WTC11 (cell line): Measurements from ENCODE around the gene NECTIN4. TPM values are rescaled to one million over a fixed set of nuclear protein-coding genes. Genes with fewer than 3 reads are reported as not detected.

Source experiments
- ATAC-seq: fragments of 200-7000 bp; cut with Tn5 transposase; 2 replicates; pipeline ENCODE4 v1.10.0; 2021; ENCODE audit warnings: mild to moderate bottlenecking, moderate library complexity
- CTCF ChIA-PET: fragments of 300-600 bp; sonication (Branson Sonifier 250); formaldehyde crosslinking; loops from one replicate; lab custom pipeline; 2021; ENCODE audit warnings: antibody characterized with exemption; lab: Charles Lee
- POLR2A ChIA-PET: fragments of 350-600 bp; sonication (Branson Sonifier 250); formaldehyde crosslinking; loops from one replicate; lab custom pipeline; 2021; ENCODE audit warnings: antibody characterized with exemption; lab: Charles Lee
- DNase-seq: peaks from one replicate; pipeline ENCODE4 v3.0.0; 2021; ENCODE audit warnings: low spot score
- H3K27ac Mint-ChIP-seq: 2 replicates; pipeline ENCODE4 v1.8.0; 2021; ENCODE audit warnings: mixed read lengths
- H3K27me3 Mint-ChIP-seq: 2 replicates; pipeline ENCODE4 v1.8.0; 2021; ENCODE audit warnings: low read depth, mild to moderate bottlenecking, moderate library complexity, mixed read lengths
- H3K36me3 Mint-ChIP-seq: 2 replicates; pipeline ENCODE4 v1.8.0; 2021; ENCODE audit warnings: mixed read lengths
- H3K4me1 Mint-ChIP-seq: 2 replicates; pipeline ENCODE4 v1.8.0; 2022; ENCODE audit warnings: mixed read lengths
- H3K4me3 Mint-ChIP-seq: 2 replicates; pipeline ENCODE4 v1.8.0; 2021; ENCODE audit warnings: mild to moderate bottlenecking, moderate library complexity, mixed read lengths
- H3K9me3 Mint-ChIP-seq: 2 replicates; pipeline ENCODE4 v1.8.0; 2021; ENCODE audit warnings: mixed read lengths
- CREB1 ChIP-seq: sonication (generic); formaldehyde crosslinking; IDR thresholded peaks from 2 replicates; pipeline ENCODE4 v1.8.0; 2023; ENCODE audit warnings: mild to moderate bottlenecking, missing genetic modification reagents
- EMX1 ChIP-seq: fragments of 250-450 bp; sonication (Bioruptor Pico); IDR thresholded peaks from 2 replicates; pipeline ENCODE4 v1.8.0; 2021; ENCODE audit warnings: mild to moderate bottlenecking
- JUN ChIP-seq: sonication (generic); formaldehyde crosslinking; IDR thresholded peaks from 2 replicates; pipeline ENCODE4 v1.8.0; 2023; ENCODE audit warnings: mild to moderate bottlenecking, missing genetic modification reagents
- MYBL2 ChIP-seq: sonication (generic); formaldehyde crosslinking; IDR thresholded peaks from 2 replicates; pipeline ENCODE4 v1.8.1; 2023; ENCODE audit warnings: mild to moderate bottlenecking, moderate library complexity, missing genetic modification reagents
- RORB ChIP-seq: fragments of 250-450 bp; sonication (Bioruptor Pico); IDR thresholded peaks from 2 replicates; pipeline ENCODE4 v1.9.0; 2021; ENCODE audit warnings: mild to moderate bottlenecking
- SOX15 ChIP-seq: fragments of 250-450 bp; sonication (Bioruptor Pico); IDR thresholded peaks from 2 replicates; pipeline ENCODE4 v1.9.0; 2021; ENCODE audit warnings: mild to moderate bottlenecking
- ZNF263 ChIP-seq: sonication (generic); formaldehyde crosslinking; IDR thresholded peaks from 2 replicates; pipeline ENCODE4 v1.8.1; 2022; ENCODE audit warnings: low read depth, mild to moderate bottlenecking, moderate library complexity, missing genetic modification reagents
- total RNA-seq: library from RNA; stranded (reverse); gene quantifications from 3 replicates; pipeline ENCODE4 v1.2.3, GENCODE V29; 2021
- TF ChIP-seq, protein P1 (sequence below): sonication (generic); formaldehyde crosslinking; IDR thresholded peaks from 2 replicates; pipeline ENCODE4 v1.8.1; 2023; ENCODE audit warnings: mild to moderate bottlenecking, missing genetic modification reagents
- TF ChIP-seq, protein P2 (sequence below): sonication (generic); formaldehyde crosslinking; conservative IDR thresholded peaks from 2 replicates; pipeline ENCODE4 v1.8.1; 2023; ENCODE audit warnings: mild to moderate bottlenecking, low read depth, missing genetic modification reagents, moderate library complexity
- TF ChIP-seq, protein P3 (sequence below): sonication (generic); formaldehyde crosslinking; IDR thresholded peaks from 2 replicates; pipeline ENCODE4 v1.8.0; 2023; ENCODE audit warnings: missing genetic modification reagents, mild to moderate bottlenecking, borderline replicate concordance
- TF ChIP-seq, protein P4 (sequence below): sonication (generic); formaldehyde crosslinking; IDR thresholded peaks from 2 replicates; pipeline ENCODE4 v1.8.1; 2022; ENCODE audit warnings: missing genetic modification reagents, borderline replicate concordance
- TF ChIP-seq, protein P5 (sequence below): fragments of 250-450 bp; sonication (Bioruptor Pico); IDR thresholded peaks from 2 replicates; pipeline ENCODE4 v1.8.0; 2021; ENCODE audit warnings: mild to moderate bottlenecking
- TF ChIP-seq, protein P6 (sequence below): fragments of 250-450 bp; sonication (Bioruptor Pico); IDR thresholded peaks from 2 replicates; pipeline ENCODE4 v1.9.0; 2021; ENCODE audit warnings: mild to moderate bottlenecking, borderline replicate concordance
- TF ChIP-seq, protein P7 (sequence below): fragments of 250-450 bp; sonication (Bioruptor Pico); IDR thresholded peaks from 2 replicates; pipeline ENCODE4 v1.9.0; 2021; ENCODE audit warnings: mild to moderate bottlenecking
- TF ChIP-seq, protein P8 (sequence below): sonication (generic); formaldehyde crosslinking; IDR thresholded peaks from 2 replicates; pipeline ENCODE4 v1.8.1; 2022; ENCODE audit warnings: mild to moderate bottlenecking, moderate library complexity, missing genetic modification reagents
- TF ChIP-seq, protein P9 (sequence below): sonication (generic); formaldehyde crosslinking; IDR thresholded peaks from 2 replicates; pipeline ENCODE4 v1.8.1; 2022; ENCODE audit warnings: low read depth, mild to moderate bottlenecking, moderate library complexity, missing genetic modification reagents, borderline replicate concordance

The NECTIN4 gene
- total RNA-seq, 1 experiment from 2014 or later, result 1.7 TPM

DNA sequence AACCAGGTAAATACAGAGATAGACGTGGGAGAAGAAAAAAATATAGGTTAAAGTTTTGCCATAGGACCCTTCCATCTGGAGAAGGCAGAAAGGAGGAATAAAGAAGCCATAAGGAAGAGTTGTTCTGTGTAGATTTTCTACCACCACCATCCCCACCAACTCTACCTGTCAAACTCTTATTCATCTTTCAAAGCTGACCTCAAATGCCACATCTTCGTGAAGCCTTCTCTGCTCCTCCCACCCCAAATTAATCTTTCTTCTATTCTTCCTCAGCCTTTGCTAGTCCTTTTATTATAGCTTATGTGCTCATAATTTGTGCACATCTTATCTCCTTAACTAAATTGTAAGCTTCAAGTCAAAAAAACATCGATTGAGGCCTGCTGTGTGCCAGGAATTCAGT lies 1.3 kb upstream of the NECTIN4 start (continued):
- TF ChIP-seq, protein P1, sequence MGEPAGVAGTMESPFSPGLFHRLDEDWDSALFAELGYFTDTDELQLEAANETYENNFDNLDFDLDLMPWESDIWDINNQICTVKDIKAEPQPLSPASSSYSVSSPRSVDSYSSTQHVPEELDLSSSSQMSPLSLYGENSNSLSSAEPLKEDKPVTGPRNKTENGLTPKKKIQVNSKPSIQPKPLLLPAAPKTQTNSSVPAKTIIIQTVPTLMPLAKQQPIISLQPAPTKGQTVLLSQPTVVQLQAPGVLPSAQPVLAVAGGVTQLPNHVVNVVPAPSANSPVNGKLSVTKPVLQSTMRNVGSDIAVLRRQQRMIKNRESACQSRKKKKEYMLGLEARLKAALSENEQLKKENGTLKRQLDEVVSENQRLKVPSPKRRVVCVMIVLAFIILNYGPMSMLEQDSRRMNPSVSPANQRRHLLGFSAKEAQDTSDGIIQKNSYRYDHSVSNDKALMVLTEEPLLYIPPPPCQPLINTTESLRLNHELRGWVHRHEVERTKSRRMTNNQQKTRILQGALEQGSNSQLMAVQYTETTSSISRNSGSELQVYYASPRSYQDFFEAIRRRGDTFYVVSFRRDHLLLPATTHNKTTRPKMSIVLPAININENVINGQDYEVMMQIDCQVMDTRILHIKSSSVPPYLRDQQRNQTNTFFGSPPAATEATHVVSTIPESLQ (CRISPR knock-in tag), result no peak
- TF ChIP-seq, protein P2, sequence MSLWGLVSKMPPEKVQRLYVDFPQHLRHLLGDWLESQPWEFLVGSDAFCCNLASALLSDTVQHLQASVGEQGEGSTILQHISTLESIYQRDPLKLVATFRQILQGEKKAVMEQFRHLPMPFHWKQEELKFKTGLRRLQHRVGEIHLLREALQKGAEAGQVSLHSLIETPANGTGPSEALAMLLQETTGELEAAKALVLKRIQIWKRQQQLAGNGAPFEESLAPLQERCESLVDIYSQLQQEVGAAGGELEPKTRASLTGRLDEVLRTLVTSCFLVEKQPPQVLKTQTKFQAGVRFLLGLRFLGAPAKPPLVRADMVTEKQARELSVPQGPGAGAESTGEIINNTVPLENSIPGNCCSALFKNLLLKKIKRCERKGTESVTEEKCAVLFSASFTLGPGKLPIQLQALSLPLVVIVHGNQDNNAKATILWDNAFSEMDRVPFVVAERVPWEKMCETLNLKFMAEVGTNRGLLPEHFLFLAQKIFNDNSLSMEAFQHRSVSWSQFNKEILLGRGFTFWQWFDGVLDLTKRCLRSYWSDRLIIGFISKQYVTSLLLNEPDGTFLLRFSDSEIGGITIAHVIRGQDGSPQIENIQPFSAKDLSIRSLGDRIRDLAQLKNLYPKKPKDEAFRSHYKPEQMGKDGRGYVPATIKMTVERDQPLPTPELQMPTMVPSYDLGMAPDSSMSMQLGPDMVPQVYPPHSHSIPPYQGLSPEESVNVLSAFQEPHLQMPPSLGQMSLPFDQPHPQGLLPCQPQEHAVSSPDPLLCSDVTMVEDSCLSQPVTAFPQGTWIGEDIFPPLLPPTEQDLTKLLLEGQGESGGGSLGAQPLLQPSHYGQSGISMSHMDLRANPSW (CRISPR knock-in tag), result no peak
- TF ChIP-seq MYBL2 (CRISPR knock-in tag), result no peak
- no peak for TF ChIP-seq SOX15

DNA sequence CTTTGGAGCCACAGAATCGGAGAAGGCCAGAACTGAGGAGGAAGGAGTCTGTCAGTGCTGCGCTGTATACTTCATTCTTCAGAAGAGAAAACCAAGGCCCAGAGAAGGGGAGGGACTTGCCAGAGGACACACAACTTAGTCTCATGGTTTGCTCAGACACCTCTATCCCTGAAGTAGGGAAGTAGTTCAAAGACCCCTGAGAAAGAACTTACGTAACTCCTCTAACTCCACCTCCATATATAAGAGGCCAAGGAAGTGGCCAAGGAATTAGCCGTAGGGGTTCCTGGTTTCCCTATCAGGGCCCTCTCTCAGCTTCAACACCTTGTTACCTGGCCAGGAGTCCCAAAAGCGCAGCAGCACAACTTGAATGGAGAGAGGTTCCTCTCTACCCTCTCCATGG lies 580 bp upstream of the NECTIN4 start:
- CTCF ChIA-PET, result interaction anchor here (0.8 to 3.0 kb wide), 7 partner anchors 7 to 51 kb away, joined by 3 to 23 read pairs (median 5); partner anchors contain the start of genes KLHDC9 and TSTD1
- no peak for TF ChIP-seq ZNF263
- no peak for TF ChIP-seq JUN
- TF ChIP-seq, protein P3, sequence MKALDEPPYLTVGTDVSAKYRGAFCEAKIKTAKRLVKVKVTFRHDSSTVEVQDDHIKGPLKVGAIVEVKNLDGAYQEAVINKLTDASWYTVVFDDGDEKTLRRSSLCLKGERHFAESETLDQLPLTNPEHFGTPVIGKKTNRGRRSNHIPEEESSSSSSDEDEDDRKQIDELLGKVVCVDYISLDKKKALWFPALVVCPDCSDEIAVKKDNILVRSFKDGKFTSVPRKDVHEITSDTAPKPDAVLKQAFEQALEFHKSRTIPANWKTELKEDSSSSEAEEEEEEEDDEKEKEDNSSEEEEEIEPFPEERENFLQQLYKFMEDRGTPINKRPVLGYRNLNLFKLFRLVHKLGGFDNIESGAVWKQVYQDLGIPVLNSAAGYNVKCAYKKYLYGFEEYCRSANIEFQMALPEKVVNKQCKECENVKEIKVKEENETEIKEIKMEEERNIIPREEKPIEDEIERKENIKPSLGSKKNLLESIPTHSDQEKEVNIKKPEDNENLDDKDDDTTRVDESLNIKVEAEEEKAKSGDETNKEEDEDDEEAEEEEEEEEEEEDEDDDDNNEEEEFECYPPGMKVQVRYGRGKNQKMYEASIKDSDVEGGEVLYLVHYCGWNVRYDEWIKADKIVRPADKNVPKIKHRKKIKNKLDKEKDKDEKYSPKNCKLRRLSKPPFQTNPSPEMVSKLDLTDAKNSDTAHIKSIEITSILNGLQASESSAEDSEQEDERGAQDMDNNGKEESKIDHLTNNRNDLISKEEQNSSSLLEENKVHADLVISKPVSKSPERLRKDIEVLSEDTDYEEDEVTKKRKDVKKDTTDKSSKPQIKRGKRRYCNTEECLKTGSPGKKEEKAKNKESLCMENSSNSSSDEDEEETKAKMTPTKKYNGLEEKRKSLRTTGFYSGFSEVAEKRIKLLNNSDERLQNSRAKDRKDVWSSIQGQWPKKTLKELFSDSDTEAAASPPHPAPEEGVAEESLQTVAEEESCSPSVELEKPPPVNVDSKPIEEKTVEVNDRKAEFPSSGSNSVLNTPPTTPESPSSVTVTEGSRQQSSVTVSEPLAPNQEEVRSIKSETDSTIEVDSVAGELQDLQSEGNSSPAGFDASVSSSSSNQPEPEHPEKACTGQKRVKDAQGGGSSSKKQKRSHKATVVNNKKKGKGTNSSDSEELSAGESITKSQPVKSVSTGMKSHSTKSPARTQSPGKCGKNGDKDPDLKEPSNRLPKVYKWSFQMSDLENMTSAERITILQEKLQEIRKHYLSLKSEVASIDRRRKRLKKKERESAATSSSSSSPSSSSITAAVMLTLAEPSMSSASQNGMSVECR (CRISPR knock-in tag), result no peak
- no peak for TF ChIP-seq RORB (CRISPR knock-in tag)
- TF ChIP-seq, protein P4, sequence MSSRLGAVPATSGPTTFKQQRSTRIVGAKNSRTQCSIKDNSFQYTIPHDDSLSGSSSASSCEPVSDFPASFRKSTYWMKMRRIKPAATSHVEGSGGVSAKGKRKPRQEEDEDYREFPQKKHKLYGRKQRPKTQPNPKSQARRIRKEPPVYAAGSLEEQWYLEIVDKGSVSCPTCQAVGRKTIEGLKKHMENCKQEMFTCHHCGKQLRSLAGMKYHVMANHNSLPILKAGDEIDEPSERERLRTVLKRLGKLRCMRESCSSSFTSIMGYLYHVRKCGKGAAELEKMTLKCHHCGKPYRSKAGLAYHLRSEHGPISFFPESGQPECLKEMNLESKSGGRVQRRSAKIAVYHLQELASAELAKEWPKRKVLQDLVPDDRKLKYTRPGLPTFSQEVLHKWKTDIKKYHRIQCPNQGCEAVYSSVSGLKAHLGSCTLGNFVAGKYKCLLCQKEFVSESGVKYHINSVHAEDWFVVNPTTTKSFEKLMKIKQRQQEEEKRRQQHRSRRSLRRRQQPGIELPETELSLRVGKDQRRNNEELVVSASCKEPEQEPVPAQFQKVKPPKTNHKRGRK (CRISPR knock-in tag), result no peak
- TF ChIP-seq, protein P5, sequence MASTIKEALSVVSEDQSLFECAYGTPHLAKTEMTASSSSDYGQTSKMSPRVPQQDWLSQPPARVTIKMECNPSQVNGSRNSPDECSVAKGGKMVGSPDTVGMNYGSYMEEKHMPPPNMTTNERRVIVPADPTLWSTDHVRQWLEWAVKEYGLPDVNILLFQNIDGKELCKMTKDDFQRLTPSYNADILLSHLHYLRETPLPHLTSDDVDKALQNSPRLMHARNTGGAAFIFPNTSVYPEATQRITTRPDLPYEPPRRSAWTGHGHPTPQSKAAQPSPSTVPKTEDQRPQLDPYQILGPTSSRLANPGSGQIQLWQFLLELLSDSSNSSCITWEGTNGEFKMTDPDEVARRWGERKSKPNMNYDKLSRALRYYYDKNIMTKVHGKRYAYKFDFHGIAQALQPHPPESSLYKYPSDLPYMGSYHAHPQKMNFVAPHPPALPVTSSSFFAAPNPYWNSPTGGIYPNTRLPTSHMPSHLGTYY, result no peak
- TF ChIP-seq, protein P6, sequence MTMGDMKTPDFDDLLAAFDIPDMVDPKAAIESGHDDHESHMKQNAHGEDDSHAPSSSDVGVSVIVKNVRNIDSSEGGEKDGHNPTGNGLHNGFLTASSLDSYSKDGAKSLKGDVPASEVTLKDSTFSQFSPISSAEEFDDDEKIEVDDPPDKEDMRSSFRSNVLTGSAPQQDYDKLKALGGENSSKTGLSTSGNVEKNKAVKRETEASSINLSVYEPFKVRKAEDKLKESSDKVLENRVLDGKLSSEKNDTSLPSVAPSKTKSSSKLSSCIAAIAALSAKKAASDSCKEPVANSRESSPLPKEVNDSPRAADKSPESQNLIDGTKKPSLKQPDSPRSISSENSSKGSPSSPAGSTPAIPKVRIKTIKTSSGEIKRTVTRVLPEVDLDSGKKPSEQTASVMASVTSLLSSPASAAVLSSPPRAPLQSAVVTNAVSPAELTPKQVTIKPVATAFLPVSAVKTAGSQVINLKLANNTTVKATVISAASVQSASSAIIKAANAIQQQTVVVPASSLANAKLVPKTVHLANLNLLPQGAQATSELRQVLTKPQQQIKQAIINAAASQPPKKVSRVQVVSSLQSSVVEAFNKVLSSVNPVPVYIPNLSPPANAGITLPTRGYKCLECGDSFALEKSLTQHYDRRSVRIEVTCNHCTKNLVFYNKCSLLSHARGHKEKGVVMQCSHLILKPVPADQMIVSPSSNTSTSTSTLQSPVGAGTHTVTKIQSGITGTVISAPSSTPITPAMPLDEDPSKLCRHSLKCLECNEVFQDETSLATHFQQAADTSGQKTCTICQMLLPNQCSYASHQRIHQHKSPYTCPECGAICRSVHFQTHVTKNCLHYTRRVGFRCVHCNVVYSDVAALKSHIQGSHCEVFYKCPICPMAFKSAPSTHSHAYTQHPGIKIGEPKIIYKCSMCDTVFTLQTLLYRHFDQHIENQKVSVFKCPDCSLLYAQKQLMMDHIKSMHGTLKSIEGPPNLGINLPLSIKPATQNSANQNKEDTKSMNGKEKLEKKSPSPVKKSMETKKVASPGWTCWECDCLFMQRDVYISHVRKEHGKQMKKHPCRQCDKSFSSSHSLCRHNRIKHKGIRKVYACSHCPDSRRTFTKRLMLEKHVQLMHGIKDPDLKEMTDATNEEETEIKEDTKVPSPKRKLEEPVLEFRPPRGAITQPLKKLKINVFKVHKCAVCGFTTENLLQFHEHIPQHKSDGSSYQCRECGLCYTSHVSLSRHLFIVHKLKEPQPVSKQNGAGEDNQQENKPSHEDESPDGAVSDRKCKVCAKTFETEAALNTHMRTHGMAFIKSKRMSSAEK (CRISPR knock-in tag), result no peak
- TF ChIP-seq EMX1, result no peak
- no peak for TF ChIP-seq CREB1 (CRISPR knock-in tag)
- TF ChIP-seq, protein P7, sequence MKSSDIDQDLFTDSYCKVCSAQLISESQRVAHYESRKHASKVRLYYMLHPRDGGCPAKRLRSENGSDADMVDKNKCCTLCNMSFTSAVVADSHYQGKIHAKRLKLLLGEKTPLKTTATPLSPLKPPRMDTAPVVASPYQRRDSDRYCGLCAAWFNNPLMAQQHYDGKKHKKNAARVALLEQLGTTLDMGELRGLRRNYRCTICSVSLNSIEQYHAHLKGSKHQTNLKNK (CRISPR knock-in tag), result no peak
- TF ChIP-seq, protein P8, sequence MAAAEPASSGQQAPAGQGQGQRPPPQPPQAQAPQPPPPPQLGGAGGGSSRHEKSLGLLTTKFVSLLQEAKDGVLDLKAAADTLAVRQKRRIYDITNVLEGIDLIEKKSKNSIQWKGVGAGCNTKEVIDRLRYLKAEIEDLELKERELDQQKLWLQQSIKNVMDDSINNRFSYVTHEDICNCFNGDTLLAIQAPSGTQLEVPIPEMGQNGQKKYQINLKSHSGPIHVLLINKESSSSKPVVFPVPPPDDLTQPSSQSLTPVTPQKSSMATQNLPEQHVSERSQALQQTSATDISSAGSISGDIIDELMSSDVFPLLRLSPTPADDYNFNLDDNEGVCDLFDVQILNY (CRISPR knock-in tag), result no peak
- TF ChIP-seq, protein P9, sequence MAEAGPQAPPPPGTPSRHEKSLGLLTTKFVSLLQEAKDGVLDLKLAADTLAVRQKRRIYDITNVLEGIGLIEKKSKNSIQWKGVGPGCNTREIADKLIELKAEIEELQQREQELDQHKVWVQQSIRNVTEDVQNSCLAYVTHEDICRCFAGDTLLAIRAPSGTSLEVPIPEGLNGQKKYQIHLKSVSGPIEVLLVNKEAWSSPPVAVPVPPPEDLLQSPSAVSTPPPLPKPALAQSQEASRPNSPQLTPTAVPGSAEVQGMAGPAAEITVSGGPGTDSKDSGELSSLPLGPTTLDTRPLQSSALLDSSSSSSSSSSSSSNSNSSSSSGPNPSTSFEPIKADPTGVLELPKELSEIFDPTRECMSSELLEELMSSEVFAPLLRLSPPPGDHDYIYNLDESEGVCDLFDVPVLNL (CRISPR knock-in tag), result no peak

More for the DNA sequence above, 580 bp upstream of the NECTIN4 start:
- H3K27me3 Mint-ChIP-seq, result peaks cover under 1% of the 10 kb centered on the region; the same call in 1 of the 2 replicates
- no peaks in the 10 kb centered on the region for H3K9me3 Mint-ChIP-seq
- peaks cover 19% of the 10 kb centered on the region for H3K4me1 Mint-ChIP-seq
- no peaks in the 10 kb centered on the region for H3K36me3 Mint-ChIP-seq
- POLR2A ChIA-PET, result no interaction called here
- ATAC-seq (no peak), DNase-seq (no peak)
- H3K4me3 Mint-ChIP-seq, result no peak overlapping the region
- H3K27ac Mint-ChIP-seq, result no peak overlapping the region
